SK-N-SH (cell line): ENCODE data around the gene ENTPD1.

ENCODE experiments used
- CTCF ChIP-seq: fragments of 200-600 bp; sonication (generic); IDR thresholded peaks from 2 replicates; pipeline ENCODE4 v1.6.1; 2017; ENCODE audit warnings: antibody characterized with exemption, mild to moderate bottlenecking, moderate library complexity
- MAX ChIP-seq: IDR thresholded peaks from 2 replicates; pipeline ENCODE4 v1.4.0; 2012; ENCODE audit warnings: low read depth

- no peak for TF ChIP-seq CTCF
- TF ChIP-seq MAX, result no peak
Observed at GRCh38 chr10:95758351-95759025, 2.5 kb downstream of the ENTPD1 start.
